GM21723 (cell line): Measurements from ENCODE around the gene CNGA4.
"Not testable (repeated sequence)": the region's sequence is repeated elsewhere in the genome, so short reads cannot be mapped to it uniquely, and the experiment has no call there.

Source experiments
- ATAC-seq: cut with Tn5 transposase; IDR thresholded peaks from one replicate; pipeline ENCODE4 v1.9.1; 2021; ENCODE audit warnings: mild to moderate bottlenecking, moderate library complexity; ENCODE audit not compliant: unreplicated experiment

The CNGA4 gene

DNA sequence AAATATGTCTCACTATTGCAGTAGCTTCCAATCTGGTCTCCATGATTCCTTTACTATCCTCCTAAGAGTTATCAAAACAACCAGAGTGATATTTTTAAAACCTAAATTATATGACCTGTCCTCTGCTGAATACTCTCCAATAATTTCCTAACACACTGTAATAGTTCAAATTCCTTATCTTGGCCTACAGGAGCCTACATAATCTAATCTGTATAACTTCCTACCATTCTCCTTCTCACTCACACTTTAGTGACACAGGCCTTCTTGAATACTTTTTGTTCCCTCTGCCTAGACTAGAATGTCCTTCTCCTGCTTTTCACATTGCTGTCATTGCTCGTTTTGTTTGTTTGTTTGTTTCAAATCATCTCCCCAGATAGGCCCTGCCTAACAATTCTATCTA is 13.9 kb upstream of the CNGA4 start:
- ATAC-seq = no peak

DNA sequence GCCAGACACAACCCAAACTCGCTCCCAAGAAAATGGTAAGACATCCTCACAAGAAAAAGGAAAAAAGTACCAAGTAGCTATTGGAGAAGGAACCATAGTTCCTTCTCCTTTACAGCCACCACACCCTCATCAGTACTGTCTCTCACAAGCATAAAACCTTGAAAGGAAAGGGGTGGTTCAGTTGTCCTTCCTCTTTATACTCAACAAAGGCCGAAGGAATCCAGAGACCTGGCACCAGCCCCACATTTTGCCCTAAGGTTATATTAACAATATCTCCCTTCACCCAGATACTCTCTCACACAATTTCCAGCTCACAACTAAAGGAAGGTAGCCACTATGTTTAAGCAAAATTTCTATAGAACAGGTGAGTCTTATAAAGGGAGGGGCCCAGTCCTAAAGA is 13.0 kb upstream of the CNGA4 start:
- ATAC-seq = no peak

DNA sequence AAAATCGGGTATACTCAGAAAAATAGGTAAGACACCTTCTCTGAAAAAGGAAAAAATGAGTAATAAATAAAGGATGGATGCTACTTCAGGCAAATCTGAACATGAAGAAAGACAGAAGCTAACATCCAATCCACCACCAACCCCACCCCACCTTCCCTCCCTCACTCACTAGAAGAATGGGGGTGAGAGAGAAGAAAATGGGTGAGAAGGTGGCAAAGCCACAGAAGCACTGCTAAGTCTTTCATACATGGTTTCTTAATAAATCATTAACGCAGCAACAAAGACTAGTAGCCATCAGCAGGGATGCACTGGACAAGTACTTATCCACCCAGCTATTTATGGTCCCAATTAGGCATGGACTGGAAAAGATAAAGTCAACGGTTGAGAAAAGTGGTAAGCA is 10.4 kb upstream of the CNGA4 start:
- ATAC-seq = no peak

DNA sequence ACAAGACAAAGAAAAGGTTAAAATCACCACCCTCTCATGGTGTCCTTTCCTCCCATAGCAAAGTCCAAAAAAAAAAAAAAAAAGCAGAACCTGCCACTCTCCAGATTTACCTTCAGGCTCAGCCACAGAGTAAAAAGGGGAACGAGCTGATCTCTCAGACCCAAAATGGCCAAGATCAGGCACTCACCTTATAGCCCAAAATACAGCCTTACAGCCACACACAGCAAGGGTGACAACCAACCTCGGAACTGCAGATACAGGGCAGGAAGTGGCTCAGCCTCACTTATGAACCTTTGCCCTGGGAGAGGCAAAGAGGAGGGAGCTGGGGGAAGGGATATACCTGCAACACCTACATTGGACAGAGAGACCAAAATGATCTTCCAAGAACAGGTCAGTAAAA is 9.0 kb upstream of the CNGA4 start:
- no peak for ATAC-seq

DNA sequence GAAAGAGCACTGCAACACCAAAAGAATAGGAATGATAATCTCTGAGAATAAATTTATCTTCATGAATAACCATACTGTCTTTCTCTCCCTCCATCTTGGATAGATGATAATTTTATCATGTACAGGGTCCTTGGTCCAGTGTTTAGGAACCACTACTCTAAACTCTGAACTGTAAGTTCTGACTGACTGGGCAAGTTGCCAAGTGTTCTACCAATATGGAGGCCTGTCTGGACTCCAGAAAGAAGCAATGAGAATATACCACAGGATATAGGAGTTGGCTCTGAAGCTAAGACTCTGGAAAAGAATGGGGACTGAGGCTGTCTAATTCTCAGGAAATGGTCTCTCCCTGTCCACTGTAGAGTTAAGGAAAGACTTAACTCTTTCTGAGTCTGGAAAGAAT is 6.0 kb upstream of the CNGA4 start:
- ATAC-seq = no peak

DNA sequence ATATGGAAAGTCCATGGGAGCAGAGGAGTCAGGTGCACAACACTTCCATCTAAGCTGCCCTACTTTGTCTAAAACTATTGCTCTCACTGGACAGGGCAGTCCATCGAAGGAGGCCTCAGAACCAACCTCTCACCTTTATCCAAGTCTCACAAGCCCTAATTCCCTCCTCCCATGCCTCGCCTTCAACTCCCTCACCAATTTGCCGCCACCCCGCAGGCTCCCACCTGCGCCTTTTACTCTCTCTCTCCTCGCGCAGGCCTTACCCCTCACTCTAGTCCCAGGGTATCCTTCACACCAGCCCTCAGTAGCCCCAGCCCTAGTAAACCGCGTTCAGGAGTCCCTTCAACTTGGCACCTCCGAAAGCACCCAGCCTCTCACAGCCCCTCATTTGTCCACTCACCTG is 4.9 kb upstream of the CNGA4 start:
- peak; percentile 0 for ATAC-seq

DNA sequence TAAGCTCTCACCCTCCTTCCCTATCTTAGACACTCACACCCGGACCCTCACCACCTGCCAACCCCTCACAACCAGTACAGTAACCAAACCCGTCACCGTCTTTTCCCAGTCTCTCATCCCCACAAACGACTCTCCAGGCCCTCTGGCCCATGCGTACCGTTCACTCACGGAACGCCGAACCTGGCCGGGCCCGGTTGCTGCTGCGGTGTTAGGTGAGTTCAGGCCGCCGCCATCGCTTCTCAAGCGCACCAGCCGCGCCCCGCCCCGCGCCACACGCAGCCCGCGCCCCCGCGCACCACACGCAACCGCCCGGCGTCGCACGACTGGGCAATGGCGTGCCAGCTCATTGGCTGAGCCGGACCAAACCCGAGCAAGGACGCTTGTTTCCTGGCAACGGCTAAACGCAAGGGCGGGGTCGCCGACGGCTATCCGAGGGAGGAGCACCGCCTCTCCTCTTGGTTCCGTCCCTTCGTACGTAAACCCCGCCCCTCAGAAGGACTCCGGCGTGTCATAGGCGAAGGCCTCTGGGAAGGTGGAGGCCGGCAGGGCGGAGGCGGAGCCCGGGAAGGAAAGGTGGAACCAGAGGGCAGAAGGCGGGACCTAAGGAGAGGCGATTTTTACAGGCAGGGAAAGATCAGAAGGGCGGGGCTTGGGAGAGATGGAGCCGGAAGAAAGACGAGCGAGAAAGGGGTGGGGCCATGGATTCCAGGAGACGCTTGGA is 4.3 kb upstream of the CNGA4 start, which contains the start of gene FHIP1B:
TSS of gene FHIP1B (minus strand) at position 250 of the 721 bp plus-strand sequence. CDS start 10,120 bp downstream, outside the sequence.
- ATAC-seq = peak; percentile 95

DNA sequence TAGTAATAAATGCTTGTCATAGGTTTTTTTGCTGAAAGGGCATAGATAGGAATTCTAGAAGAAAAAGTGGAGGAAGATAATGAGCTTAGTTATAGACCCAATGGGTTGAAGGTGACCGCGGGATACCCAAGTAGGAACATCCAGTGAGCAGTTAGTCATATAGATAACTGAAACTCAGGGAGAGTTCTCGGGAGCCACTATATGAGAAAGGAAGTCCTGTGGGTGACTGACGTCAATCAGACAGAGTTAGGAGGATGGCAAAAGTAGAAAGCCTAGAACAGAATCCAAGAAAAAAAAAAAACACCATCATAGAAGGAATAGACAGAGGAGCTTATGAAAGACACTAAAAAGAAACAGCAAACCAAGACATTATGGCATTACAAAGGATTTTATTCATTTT is 1.6 kb upstream of the CNGA4 start:
- no peak for ATAC-seq

DNA sequence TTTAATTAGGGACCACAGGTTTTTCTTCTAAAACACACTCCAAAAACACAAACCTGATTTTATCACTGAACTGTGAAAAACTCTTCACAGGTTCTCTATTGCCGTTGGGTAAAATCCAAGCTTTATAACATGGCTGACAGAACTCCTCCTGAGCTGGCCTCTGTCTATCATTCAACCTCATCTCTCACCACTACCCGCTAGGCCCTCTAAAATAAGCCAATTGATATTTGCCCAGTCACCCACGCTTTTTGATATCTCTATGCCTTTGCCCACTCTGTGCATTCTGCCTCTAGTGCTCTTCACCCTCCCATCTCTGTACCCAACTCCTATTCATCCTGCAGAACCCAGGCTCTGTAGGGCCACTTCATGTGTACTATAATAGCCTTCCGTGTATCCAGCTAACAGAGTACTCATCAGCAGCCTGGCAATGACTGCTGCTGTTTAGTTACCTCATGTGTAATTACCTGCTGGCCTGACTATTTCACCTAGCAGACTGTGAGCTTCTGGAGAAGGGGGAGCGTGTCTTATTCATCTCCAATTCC is 1.1 kb upstream of the CNGA4 start:
- no peak for ATAC-seq

DNA sequence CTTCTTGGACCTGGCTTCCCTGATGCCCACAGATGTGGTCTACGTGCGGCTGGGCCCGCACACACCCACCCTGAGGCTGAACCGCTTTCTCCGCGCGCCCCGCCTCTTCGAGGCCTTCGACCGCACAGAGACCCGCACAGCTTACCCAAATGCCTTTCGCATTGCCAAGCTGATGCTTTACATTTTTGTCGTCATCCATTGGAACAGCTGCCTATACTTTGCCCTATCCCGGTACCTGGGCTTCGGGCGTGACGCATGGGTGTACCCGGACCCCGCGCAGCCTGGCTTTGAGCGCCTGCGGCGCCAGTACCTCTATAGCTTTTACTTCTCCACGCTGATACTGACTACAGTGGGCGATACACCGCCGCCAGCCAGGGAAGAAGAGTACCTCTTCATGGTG is 1.2 kb downstream of the CNGA4 start:
- no peak for ATAC-seq

DNA sequence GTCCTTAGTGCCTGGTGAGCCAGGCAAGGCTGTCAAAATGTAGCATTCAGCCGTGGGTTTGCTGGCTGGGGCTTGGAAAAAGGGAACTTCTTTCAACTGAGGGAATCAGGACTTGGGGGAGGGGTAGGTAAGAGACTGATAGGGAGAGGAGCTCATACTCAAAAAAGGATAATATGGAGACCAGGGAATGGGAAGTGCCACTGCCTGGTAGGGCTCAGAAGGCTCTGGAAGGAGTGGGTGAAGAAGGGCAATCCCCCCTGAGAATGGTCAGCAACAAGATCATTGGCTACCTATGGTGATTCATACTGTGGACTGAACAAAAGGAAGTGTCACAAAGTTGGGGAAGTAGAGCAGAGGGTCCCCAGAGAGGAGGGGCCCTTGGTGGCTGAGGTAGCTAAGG is 1.9 kb downstream of the CNGA4 start:
- ATAC-seq = no peak

DNA sequence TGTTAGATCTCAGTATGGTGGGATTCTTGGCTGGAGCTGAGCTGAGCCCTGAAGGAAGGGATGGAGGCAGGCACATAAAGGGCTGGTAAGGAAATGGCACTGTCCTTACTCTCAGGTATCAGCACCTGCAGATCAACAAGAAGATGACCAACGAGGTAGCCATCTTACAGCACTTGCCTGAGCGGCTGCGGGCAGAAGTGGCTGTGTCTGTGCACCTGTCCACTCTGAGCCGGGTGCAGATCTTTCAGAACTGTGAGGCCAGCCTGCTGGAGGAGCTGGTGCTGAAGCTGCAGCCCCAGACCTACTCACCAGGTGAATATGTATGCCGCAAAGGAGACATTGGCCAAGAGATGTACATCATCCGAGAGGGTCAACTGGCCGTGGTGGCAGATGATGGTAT is 2.4 kb downstream of the CNGA4 start:
- ATAC-seq = no peak

DNA sequence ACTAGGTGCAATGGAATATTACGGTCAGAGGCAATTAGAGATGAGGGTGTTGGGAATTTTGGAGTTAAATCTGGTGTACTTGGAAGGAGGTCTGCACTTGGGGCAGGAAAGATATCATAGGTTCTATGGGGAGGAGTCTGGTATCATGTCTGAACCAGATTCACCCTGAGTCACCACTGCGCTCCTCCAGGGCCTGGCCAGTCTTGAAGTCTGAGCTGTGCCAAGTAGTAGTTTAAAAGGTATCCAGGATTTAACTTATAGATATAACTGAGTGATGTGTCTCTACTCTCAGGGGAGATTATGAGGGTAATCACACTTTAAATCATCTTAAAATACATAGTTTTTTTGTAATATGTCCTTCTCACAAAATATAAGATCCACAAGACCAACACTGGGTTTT is 6.6 kb downstream of the CNGA4 start:
- no peak for ATAC-seq

DNA sequence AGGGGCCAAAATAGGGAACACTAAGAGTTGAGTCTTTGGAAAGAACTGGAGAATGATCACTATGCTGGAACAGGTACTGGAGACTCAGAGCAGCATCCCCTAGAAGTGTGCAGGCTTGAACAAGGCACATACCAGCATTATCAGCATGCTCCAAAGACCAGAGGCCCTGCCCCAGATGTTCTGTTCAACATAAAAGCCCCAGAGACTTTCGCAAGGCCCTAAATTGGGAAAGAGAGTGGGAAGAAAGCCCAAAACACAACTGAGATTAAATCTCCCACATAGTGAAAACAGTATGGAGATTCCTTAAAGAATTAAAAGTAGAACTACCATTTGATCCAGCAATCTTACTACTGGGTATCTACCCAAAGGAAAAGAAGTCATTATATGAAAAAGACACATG is 9.4 kb downstream of the CNGA4 start:
- ATAC-seq = no peak

DNA sequence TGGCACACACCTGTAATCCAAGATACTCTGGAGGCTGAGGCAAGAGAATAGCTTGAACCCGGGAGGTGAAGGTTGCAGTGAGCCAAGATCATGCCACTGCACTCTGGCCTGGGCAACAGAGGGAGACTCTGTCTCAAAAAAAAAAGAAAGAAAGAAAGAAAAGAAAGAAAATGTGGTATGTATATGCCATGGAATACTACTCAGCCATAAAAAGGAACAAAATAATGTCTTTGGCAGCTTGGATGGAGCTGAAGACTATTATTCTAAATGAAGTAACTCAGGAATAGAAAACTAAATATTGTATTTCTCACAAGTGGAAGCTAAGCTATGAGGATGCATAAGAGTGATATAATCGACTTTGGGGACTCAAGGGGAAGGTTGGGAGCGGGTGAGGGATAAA is 10.0 kb downstream of the CNGA4 start:
- ATAC-seq = not testable (repeated sequence)

DNA sequence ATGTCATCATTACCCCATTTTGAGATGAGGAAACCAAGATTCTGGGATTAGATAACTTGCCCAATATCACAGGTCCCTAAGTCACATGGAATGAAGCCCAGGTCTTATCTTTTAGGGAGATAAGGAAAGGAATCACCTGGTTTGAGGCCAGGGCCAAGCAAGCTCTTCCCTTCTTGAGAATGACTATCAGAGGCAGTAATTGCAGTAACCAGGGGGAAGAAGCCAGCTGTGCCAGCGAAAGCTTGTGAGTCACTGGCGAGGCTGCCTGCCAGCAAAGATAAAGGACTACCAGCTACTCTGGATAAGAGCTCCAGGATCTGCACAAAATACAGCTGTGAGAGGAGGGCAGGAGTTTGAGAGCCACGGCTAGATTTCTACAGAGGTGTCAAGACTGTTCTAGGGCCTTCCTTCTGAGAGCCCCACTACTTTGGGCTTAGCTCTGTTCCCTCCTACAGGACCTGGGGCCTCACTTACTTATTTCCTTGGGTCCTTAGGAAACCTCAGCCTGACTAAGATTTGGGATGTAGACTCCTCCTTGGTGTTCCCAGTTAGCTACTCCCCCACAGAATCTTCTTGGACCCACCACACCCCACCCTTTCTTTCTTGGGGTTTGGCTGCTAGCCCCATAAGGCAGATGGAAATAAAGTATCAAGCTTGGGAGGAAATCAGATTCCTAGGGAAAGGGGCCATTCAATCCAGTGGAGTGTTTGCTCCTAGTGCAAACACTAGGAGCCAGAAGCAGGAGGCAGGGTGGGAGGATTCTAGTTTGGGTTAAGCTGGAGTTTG is 11.1 kb downstream of the CNGA4 start:
- ATAC-seq = no peak

DNA sequence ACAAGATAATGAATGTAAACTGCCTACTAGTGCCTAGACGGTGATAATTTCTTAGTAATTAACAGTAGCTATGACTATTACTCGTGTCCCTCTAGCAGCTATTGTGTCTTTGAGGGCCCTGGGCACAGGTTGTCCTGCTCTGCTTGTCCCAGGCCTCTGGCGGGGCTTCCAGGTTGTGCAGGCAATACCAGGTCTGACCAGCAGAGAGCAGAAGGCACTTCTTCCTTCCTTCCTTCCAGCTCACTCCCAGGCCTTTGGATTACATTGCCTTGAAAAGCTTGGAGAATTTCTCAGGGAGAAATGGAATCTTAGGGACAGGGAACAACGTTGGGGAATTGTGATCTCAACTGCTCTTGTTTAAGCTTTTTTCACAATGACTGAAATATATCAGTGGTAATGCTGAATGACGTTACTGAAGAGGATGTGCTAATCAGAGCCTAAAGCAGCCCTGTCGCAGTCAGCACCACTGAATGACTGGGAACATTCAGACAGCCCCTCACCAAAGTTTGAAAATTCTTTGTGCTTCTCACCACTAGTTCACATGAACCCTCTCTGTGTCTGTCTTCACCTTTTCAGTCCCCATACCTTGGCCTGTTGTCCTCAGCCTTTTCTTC is 12.3 kb downstream of the CNGA4 start:
- peak; percentile 78 for ATAC-seq

DNA sequence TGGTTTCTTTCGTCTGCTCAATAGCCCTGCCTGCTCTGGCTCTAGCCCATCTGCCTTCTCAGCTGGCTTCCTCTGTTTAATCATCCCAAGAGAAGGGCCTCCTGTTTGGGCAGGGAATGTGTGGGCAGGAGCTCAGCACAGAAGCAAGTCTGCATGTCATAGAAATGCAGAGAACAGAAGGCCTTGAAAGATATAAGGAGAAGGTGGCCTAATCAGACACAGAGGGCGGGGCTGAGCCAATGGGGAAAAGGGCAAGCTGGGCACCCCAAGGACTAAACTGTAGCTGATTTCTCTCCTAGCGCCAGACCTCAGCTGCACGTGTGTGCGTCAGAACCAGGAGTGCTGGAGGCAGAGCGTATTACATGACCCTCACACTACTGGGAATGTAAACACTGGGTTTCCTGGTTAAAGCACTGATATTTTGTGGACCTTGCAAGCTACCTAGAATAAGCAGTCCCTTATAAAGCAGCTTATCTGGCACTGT is 13.1 kb downstream of the CNGA4 start:
- no peak for ATAC-seq

DNA sequence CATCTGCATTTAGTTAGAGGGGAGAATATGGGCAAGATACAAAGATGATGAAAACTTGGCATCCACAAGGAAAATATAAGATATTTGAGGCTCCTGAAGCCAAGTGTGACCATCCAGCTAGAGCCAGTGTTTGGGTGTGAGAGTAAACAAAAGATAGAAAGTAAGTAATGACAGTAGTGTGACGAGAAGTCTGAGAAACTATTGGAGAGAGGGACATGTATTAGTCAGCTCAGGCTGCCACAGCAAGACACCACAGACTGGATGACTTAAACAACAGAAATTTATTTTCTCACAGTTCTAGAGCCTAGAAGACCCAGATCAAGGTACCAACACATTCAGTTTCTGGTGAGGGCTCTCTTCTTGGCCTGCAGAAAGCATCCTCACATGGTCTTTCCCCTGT is 14.3 kb downstream of the CNGA4 start:
- ATAC-seq = no peak

DNA sequence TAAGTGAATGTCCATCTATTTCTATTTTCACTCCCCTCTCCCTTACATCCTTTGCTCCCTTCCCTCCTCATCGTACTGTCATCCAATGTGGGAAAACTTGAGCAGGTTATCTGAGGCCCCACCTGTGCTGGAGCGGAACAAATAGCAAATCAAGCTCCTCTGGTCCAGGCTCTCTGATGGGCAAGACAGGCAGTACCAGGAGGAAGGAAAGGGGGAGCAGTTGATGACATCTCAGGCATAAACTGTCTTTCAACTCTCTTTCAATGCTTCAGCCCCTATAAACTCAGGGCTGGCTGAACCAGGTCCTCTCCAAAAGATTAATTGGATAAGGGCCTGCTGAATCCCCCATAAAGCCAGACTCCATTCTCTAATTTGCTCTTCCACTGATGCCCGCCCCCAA is 19.3 kb downstream of the CNGA4 start:
- ATAC-seq = no peak

DNA sequence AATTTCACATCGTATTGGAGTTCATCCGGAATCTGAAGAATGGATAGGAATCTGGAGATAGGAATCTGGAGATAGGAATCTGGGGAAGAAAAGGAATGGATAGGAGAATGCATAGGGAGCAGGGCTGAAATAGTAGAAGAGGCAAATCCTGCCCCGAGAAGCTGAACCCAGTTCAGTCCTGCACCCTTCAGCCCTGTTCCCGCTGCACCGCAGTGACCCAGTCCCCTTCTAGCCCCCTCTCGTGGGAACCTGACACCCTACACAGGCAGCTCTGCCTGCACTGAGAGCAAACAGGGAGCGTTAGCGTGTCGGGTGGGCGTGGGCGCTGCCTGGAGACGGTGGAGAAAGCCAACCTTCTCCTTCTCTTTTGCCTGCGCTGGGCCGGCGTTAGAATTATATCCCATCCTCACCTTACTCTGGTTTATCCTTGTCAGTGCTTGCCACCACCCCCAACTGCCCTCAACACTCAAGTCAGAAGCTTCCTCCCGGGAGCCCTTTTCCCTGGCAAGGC is 19.7 kb downstream of the CNGA4 start:
- ATAC-seq = no peak
